ENCODE data around the gene RHCG.

The RHCG gene

DNA sequence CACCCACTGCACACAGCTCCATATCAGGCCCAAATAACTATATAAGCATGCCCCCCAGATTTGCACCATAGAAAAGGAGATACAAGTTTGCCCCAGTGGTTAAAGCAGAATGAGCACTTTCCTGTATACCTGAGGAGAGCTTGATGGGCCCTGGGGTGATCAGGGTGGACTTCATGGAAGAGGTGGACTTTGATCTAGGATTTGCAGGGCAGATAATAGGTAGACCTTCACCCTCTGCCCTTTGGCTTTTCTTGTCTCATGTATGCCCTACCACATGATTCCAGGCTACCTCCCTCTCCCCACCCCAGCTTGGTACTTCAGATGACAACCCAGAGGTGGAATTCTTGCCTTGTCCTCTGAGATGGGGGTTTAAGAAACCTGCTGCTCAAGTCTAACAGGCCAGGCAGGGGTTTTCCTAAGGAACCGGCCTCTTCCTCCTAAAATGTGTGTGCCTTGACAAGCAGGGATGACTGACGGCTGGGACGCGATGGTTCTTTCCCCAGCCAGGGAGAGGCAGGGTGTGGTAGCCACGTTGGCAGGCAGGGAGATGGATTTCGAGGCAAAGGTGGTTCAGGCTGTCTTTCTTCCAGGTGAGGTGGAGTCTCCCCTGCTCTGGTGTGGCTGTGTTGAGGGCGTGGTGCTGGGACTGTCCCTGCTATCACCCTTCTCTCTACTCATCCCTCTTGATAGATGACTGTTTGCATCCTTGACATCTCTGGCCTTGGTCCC, 6.6 kb upstream of the RHCG start:
- no peak for DNase-seq (ENCODE audit: low spot score)

DNA sequence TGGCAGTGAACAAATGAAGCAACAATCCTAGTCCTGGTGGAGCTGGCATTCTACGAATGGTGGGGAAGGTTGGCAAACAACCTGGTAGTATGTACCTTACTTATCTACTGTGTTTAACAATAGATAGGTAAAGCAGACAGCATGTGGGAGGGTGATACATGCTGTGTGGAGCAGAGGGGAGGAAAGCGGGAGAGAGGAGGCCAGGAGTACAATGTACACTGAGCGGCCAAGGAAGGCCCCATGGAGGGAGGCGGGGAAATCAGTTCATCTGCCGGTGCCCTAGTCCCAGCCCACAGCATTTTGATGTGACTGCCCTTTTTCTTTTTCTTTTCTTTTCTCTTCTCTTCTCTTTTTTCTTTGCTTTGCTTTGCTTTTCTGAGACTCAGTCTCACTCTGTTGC, 5.3 kb upstream of the RHCG start:
- DNase-seq (ENCODE audit: low spot score): no peak

DNA sequence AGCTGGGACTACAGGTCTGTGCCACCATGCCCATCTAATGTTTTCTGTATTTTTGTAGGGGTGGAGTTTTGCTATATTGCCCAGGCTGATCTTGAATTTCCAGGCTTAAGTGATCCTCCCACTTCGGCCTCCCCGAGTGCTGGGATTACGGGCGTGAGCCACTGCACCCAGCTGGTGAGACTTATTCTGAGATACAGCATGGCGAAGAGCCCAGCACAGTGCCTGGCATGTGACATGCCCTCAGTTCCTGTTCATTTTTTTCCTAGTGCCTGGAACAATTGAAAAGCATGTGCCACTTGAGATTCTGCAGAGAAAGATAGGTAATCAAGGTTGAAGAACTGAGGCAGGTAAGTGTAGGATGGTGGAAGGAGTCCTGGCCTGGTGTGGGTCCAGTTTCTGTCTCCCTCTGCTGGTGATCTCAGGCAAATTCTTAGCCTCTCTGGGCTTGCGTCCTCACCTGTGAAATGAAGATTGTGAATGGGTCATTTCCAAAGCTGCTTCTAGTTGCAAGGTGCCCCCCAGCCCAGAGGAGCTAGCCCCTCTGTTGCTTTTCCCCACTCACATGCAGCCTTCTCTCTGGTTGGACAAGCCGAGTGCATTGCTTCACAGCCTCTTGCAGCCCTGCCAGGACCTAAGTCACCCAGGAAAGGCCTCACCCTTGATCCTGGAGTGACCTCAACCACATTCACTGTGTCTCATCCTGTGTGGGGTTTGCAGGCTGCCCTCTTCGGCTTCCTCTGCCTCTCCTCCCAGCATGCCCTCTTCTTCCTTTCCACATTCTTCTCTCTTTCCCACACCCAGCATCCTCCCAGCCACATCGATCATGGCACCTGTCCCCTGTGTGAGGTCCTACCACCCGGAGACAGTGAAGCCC, 4.3 kb upstream of the RHCG start:
- DNase-seq (ENCODE audit: low spot score): no peak

DNA sequence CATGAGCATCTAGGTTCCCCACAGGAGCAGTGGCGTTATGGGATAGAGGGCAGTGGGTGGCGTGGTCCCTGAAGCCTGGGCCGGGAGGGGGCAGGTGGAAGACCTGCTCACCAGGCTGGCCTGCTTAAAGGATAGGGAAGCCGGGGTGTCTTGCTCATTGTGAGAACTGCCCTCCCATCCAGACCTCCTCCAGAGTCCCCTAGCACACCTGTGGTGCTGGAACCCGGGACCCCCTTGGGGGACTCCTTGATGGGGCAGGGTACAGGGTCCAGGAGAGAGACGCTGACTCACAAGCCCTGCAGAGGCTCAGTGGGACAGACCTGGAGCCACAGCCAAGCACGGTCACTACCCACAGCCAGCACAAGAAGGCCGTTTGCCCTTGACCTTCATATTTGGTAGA, 2.8 kb upstream of the RHCG start:
- no peak for DNase-seq (ENCODE audit: low spot score)

DNA sequence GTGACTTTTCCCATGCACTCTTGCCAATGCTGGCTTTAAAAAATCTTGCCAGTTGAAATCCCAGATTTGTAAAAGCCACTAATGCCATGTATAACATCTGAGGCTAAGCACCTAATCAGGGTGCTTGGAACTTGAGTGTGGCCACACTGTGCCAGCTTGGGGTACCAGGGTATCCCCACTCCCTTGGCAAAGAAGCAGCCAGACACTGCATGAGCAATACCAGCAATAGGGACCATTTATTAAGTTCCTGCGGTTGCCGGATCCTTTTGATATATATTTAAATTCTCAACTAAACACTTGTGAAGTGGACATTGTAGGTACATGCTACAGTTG, 2.2 kb upstream of the RHCG start:
- DNase-seq (ENCODE audit: low spot score): no peak

DNA sequence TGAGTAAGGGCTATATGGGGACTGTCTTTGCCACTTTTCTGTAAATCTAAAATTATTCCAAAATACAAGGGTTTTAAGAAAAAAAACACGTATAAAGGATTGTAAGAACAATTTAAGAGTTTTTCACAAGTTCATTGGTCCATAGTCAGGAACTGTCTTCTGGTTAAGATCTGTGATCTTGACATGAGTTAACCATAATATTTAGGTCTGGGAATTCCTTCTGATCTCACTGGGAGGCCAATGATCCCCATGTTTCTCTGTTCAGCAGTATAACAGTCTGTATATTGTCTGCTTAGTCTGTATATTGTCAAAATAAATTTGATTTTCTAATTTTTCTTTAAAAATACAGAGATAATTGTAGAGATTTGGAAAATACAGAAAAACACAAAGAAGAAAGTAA, 848 bp upstream of the RHCG start:
- DNase-seq (ENCODE audit: low spot score): no peak

DNA sequence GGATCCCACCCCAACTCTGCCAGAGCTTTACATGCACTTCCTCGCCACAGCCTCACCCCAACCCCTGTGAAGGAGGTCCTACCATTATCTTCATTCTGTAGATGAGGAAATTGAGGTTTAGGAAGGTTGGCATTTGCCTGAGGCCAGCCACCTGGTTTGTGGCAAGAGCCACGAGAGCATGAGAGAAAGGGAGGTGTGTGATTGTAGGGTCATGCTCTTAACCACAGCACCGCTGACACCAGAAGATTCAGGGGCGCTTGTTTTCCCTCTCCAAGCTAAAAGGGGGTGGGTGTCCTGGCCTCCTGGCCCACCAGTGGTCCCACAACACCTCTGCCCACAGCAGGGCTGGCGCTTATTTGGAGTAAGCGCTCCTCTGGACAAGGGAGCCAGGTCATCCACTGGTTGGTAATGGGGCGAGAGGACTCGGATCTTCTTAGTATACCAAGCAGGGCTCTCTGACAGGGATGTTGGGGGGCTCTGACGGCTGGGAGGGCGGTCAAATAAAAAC, 691 bp downstream of the RHCG start:
- DNase-seq (ENCODE audit: low spot score): no peak

DNA sequence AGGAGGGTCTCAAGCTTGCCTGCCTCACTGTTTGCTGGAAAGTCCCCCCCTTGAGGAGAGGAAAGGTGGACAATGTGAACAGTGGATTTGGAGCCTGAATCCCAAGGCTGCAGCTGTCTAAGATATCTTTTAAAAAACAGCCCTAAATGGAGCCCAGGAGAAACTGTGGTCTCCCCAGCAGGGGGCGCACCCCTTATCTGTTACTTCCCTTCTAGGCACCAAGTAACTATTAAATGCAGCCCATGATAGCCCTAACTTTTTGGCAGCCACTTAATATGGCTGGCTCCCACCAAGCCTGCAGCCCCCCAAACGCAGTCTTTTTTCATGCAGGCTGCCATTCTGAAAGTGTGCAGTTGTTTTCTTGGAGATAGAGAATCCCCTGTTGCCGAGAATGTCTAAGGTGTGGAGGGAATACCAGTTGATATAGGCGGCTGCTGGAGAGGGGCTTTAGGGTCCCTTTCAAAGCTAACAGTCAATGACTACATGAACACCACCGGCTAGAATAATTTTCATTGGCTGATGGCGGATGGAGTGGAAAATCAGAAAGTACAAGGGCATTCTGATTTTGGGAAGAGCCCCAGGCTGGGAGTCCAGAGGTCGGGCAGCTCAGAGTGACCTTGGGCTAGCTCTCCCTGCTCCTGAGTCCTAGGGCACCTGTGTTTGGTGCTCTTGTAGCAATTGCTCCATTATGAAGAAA, 1.3 kb downstream of the RHCG start:
- DNase-seq (ENCODE audit: low spot score): peak; percentile 53

DNA sequence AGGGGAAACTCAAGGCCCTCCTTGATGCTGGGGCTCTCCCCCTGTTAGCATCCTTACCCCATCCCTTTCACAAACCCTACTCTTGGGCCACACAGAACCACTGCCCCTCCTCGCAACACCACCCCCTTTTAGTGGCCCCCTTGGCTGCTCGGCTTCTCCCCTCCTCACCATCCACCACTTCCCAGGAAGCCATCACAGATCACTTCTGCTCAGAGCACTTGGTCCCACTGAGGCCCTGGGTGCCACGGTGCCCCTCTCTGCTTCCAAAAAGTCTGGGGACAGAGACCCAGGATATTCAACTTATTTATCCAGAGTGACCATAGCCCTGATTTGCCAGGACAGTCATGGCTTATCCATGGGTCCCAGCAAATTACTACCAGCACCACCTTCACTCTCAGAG, 2.4 kb downstream of the RHCG start:
- no peak for DNase-seq (ENCODE audit: low spot score)

DNA sequence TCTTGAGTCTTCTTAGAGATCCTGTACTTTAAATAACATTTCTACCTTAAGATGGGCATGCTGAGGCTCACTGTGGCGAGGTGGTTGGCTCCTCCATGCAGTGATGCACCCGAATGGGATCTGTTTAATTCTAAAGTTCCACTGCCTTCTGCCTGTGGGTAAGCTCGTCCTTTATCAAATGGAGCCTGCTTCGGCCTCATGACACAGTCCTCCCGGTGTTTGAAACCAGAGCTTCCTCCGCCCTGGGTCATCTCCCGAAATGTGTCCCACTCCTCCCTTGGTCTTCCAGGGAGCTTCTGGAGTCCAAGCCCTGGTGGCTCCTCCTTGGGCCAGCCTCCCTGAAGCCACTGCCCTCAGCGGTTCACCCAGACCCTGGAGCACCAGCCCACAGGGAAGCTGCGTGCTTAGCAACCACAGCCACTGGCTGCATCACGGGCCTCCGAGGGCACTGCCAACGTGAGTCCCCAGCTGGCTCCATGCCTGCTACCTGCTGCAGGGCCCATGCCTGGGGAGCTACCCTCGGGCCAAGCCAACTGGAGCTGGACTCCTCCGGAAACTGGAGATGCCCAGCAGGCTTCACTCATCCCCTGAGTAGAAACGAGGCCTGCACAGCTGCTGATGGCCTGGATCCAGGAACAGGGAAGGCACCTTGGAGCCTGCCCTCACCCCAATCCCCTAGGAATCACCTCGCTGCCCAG, 3.3 kb downstream of the RHCG start:
- DNase-seq (ENCODE audit: low spot score): no peak

DNA sequence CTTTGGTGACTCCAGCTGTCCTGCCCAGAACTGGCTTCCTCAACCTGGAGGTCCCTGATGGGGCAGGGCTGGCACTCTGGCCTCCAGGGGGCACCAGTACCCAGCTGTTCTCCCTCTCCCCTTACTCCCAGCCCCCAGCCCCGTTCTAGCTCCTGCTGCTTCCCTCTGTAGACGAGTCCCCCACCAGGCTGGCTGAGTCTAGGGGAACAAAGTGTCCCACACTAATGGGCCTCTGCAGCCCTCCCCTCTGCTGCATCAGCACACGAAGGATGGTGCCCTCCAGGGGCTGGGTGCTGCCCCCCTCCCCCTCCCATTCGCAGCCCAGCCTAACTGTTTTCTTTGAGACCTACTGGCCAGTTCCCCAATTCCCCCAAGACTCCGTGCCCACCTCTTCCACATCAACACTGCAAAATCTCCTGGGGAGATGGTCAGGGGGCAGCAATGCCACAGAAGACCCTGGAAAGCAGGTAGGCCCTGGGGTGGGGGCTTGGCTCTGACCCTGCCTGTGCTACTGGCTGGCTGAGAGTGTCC, 4.2 kb downstream of the RHCG start:
- DNase-seq (ENCODE audit: low spot score): peak; percentile 64

DNA sequence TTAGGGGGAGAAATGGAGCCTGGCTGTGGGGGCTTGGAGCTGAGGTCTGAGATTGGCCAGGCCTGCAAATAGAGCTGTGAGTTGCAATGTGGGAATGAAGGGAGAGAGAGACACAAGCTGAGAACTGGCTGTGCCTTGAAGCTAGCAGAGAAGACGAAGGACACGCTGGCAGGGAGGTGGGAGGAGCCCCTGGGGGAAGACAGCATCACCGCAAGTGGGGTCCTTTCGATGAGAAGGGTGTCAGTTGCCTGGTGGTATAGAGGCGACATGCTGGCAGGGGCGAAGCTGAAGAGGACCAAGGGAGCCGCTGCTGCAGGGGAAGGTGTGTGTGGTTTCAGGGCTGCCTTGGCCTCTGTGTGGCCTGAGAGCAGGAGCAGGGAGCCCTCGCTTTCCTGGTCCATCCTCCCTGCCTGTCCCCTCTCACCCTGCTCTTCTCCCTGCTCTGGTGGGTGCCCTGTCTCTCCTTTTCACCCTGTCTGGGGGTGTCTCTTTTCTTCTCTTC, 5.5 kb downstream of the RHCG start:
- no peak for DNase-seq (ENCODE audit: low spot score)

DNA sequence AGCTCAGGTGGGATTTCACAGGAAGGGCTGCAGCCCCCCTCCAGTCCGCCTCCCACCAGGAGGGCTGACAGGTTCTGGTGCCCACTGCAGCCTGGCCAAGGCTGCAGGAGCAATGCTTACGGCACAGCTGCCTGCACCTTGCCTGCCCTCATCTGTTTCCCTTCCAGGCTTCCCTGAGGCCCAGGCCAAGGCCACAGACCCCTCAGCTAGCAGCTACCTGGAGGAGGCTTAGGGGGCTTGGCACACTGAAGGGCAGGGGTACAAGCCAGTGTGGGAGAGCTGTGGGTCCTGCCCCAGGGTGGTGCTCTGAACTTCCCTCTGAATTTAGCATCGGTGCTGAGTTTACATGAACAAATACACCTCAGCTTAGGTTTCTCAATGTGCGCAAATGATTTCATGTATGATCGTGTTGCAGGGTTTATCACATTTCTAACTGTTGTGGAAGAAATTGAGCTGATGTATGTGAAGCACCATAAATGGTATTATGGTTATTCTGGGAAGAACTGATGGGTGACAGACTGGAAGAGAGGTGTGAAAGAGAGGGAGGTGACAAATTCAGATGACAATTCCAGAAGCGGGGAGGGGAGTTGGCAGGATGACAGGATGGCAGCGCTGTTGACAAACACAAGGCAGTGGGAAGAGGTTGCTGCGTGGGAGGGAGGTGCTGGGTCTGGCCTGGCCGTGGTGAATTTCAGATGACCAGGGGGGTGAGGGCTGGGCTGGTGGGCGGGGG, 6.1 kb downstream of the RHCG start:
- DNase-seq (ENCODE audit: low spot score): no peak

DNA sequence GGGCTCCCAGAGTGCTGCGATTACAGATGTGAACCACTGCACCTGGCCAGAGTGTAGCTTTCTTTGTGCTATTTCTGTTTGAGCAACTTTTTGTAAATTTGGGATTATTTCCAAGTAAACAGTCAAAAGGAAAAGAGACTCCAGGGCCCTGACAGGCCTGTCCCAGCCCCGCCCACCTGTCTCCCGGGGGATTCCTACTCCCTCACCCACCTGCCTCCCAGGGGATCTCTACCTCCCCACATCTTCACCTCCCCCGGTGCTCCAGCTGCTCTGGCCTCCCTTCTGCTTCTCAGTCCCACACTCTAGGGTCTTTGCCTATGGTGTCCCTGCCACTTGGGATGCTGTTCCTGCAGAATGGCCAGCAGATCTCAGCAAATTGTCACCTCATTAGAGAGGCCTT, 7.0 kb downstream of the RHCG start:
- no peak for DNase-seq (ENCODE audit: low spot score)

DNA sequence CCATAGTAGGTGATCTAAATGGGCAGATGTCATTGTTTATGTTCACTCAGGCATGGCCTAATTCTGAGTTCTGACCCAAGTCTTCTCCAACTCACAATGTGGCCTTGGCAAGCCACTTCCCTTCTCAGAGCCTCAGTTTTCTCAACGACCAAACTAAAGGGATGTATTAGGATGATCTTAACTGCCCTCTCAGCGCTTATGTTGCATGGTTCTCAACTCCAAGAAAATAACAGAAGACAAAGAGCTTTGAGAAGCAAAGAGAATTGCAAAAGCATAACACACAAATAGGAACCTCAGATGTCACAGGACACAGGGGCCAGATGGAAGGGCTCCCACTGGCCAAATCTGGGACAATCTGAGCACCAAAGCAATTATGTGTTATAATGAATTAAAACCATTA, 8.6 kb downstream of the RHCG start:
- no peak for DNase-seq (ENCODE audit: low spot score)

DNA sequence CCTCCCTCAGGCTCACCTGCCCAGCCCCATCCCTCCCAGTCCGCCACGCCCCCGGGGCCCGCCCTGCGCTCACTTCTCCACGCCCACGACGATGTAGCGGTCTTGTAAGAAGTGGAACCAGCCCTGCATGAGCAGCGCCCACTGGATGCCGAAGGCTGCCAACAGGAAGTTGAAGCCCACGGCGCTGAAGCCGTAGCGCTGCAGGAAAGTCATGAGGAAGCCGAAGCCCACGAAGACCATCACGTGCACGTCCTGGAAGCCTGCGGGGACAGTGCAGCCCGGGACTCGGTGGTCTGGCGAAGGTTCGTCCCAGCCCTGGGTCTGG, 9.7 kb downstream of the RHCG start:
- DNase-seq (ENCODE audit: low spot score): no peak

DNA sequence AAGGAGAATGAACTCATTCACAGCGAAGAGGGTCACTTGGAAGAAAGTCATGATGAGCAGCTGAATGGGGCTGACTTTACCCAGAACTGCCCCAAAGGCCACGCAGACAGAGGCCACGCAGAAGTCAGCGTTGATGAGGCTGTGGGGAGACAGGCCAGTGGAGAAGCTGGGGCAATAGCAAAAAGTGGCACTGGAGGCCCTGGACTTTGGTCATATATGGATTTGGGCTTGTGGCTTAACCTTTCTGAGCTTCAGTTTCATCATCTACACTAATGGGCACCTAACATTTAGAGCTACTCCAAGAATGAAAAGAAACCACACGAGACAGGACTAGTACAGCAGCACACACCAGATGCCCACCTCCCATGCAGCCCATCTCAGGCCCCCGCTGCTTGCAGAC, 13.3 kb downstream of the RHCG start:
- no peak for DNase-seq (ENCODE audit: low spot score)

DNA sequence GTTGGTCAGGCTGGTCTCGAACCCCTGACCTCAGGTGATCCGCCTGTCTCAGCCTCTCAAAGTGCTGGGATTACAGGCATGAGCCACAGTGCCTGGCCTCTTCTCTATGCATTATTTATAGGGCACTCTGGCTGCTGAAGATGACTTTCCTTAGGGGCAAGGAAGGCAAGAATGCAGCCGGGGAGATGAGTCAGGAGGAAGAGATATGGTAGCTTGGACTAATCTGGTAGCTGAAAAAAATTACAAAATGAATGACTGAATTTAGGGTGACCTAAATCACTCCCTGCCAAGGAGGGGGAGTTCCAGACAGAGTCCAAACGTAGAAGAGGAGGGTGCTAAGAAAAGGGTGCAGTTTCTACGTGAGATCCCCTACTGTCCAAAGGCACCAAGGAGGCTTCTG, 14.2 kb downstream of the RHCG start:
- no peak for DNase-seq (ENCODE audit: low spot score)

DNA sequence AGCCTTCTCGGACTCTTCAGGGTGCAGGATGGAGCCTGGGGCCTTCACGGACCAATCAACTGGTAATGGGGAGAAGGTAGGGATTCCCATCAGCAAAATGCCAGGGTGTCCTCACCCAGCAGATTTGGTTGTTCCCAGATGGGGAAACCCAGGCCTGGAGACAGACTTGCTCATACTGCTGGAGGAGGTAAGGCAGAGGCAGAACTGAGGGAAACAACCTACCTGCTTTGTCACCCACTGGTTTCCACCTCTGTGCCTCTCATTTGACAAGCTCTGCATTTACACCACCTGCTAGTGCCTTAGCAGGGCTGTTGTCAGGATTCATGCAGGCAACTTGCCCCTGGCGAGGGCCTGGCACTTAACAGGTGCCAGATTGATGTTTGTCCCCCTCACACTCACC, 15.9 kb downstream of the RHCG start:
- DNase-seq (ENCODE audit: low spot score): no peak

DNA sequence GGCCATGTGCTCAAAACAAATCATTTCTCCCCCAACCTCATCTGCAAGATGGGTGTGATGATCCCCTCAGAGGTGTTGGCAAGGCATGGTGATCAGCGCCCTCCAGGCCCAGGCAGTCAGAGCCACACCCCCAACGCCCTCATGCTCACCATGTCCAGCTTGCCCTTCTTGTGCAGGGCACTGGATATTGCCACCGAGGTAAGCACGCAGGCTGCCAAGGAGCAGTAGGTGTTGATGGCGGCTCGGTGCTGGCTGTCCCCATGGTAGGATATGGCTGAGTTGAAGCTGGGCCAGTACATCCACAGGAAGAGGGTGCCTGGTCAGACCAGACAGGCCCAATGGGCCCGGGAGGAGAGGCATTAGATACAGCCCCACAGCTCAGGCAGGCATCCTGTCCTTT, 17.2 kb downstream of the RHCG start:
- DNase-seq (ENCODE audit: low spot score): no peak

Data from HuH-7 (cell line).